Measurements from ENCODE around the gene CFAP43. TPM values are rescaled to one million over a fixed set of nuclear protein-coding genes. Genes with fewer than 3 reads are reported as not detected.

CFAP43 gene
- total and polyA plus RNA-seq, 2 donors (not counting 1 experiment from before 2014, with no cell fraction given): under 0.01 to 0.10 TPM

DNA sequence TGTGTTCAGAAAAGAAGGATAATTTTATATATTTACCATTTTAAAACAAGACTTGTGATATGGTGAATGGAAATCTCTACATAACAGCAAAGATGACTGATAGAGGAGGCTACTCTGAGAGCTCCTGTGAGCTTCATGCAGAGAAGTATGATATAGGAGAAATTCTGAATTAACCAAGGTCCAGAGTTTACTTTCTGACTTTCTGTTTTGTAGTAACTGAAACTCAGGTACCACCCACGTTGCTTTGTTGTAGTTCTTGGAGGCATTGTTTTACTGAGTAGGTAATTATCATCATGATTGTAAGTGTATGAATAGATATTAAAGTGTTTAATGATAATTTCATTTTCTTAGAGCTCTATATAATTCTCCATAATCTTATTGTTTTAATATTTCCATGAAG, 128.2 kb downstream of the CFAP43 start:
- no peaks in the 10 kb centered on the region for H3K27me3 ChIP-seq (ENCODE audit: control insufficient read depth, insufficient read depth, low read length)
- TF ChIP-seq, protein P1, sequence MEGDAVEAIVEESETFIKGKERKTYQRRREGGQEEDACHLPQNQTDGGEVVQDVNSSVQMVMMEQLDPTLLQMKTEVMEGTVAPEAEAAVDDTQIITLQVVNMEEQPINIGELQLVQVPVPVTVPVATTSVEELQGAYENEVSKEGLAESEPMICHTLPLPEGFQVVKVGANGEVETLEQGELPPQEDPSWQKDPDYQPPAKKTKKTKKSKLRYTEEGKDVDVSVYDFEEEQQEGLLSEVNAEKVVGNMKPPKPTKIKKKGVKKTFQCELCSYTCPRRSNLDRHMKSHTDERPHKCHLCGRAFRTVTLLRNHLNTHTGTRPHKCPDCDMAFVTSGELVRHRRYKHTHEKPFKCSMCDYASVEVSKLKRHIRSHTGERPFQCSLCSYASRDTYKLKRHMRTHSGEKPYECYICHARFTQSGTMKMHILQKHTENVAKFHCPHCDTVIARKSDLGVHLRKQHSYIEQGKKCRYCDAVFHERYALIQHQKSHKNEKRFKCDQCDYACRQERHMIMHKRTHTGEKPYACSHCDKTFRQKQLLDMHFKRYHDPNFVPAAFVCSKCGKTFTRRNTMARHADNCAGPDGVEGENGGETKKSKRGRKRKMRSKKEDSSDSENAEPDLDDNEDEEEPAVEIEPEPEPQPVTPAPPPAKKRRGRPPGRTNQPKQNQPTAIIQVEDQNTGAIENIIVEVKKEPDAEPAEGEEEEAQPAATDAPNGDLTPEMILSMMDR (conservative IDR thresholded peaks at IDR 0.05 in 1 of 2, IDR thresholded peaks at IDR 0.05 in 1 of 2; ENCODE audit: low read depth in 1 of 2, low read length in 2 of 2): no peak
- TF ChIP-seq EZH2 (IDR thresholded peaks at IDR 0.05; ENCODE audit: low read length, missing control alignments): no peak
- H3K79me2 ChIP-seq (ENCODE audit: control insufficient read depth, insufficient read depth, low read length): no peaks in the 10 kb centered on the region
- H3K9me3 ChIP-seq (ENCODE audit: control insufficient read depth, insufficient read depth, low read depth, low read length): no peaks in the 10 kb centered on the region
- H2AFZ ChIP-seq (ENCODE audit: low read length): no peak overlapping the region
- H3K4me1 ChIP-seq (ENCODE audit: control insufficient read depth, extremely low read depth, insufficient read depth, low read length): no peaks in the 10 kb centered on the region
- no peak overlapping the region for H3K4me2 ChIP-seq (ENCODE audit: extremely low read depth, insufficient read depth, low read length)
- no peak overlapping the region for H3K27ac ChIP-seq (ENCODE audit: insufficient read depth, low read length)
- no peaks in the 10 kb centered on the region for H3K36me3 ChIP-seq (ENCODE audit: control insufficient read depth, insufficient read depth, low read length)
- H4K20me1 ChIP-seq (ENCODE audit: control insufficient read depth, extremely low read depth, insufficient read depth, low read length): no peaks in the 10 kb centered on the region
- no peak overlapping the region for H3K4me3 ChIP-seq (replicated peaks in 1 of 4; ENCODE audit: control extremely low read depth in 1 of 4, insufficient read depth in 1 of 4, low read depth in 3 of 4, low read length in 4 of 4)
- H3K9ac ChIP-seq (ENCODE audit: insufficient read depth, low read length): no peak overlapping the region
- no peak for DNase-seq (ENCODE audit: low read depth in 2 of 2)

DNA sequence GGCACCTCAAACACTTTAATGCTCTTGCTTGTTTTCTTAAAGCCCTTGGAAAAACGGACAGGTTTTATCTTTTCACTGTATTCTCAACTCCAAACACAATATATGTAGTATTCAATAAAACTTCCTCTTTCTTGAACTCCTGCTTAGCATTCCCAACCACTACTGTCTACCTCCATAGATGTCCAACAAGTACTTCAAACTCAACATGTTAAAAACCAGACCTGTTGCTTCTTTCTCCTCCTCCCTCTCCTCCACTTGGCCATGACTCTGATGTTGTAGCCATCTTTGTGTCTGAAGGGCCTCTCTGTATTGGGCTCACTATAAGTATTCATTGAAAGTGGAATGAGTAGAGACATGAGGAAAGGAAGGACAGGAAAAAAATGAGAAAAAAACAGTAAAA, 130.3 kb downstream of the CFAP43 start:
- H3K4me3 ChIP-seq (replicated peaks in 1 of 4; ENCODE audit: control extremely low read depth in 1 of 4, insufficient read depth in 1 of 4, low read depth in 3 of 4, low read length in 4 of 4): no peak overlapping the region
- H3K27me3 ChIP-seq (ENCODE audit: control insufficient read depth, insufficient read depth, low read length): no peaks in the 10 kb centered on the region
- no peak overlapping the region for H3K4me2 ChIP-seq (ENCODE audit: extremely low read depth, insufficient read depth, low read length)
- no peak overlapping the region for H3K9ac ChIP-seq (ENCODE audit: insufficient read depth, low read length)
- H2AFZ ChIP-seq (ENCODE audit: low read length): no peak overlapping the region
- H3K36me3 ChIP-seq (ENCODE audit: control insufficient read depth, insufficient read depth, low read length): no peaks in the 10 kb centered on the region
- H3K9me3 ChIP-seq (ENCODE audit: control insufficient read depth, insufficient read depth, low read depth, low read length): no peaks in the 10 kb centered on the region
- no peak overlapping the region for H3K27ac ChIP-seq (ENCODE audit: insufficient read depth, low read length)
- no peak for DNase-seq (ENCODE audit: low read depth in 2 of 2)
- H3K4me1 ChIP-seq (ENCODE audit: control insufficient read depth, extremely low read depth, insufficient read depth, low read length): no peaks in the 10 kb centered on the region
- no peaks in the 10 kb centered on the region for H4K20me1 ChIP-seq (ENCODE audit: control insufficient read depth, extremely low read depth, insufficient read depth, low read length)
- H3K79me2 ChIP-seq (ENCODE audit: control insufficient read depth, insufficient read depth, low read length): no peaks in the 10 kb centered on the region
- TF ChIP-seq, protein P1 (conservative IDR thresholded peaks at IDR 0.05 in 1 of 2, IDR thresholded peaks at IDR 0.05 in 1 of 2; ENCODE audit: low read depth in 1 of 2, low read length in 2 of 2): no peak
- TF ChIP-seq EZH2 (IDR thresholded peaks at IDR 0.05; ENCODE audit: low read length, missing control alignments): no peak

DNA sequence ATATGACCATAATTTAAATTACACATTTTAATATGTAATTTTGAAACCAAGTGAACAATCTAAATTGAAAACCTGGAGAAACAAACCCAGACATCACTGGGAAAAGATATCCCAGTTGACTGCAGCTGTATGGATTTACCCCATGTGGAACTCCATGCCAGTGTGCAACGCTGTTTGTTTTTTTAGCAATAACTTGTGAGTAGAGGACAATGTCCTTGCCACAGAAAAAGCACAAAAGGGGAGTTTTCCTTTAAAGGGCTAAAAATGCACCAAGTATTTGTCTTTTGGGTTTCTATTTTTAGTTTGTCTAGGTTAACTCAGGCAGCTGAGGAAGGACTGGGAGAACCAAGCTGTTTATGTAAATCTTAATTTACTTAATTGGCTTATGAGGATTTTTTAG, 131.4 kb downstream of the CFAP43 start:
- TF ChIP-seq EZH2 (IDR thresholded peaks at IDR 0.05; ENCODE audit: low read length, missing control alignments): no peak
- TF ChIP-seq, protein P1 (conservative IDR thresholded peaks at IDR 0.05 in 1 of 2, IDR thresholded peaks at IDR 0.05 in 1 of 2; ENCODE audit: low read depth in 1 of 2, low read length in 2 of 2): no peak
- Histone ChIP-seq H3K4me2 (ENCODE audit: extremely low read depth, insufficient read depth, low read length) (no peak overlapping the region), H3K36me3 (ENCODE audit: control insufficient read depth, insufficient read depth, low read length) (no peaks in the 10 kb centered on the region), H3K27me3 (ENCODE audit: control insufficient read depth, insufficient read depth, low read length) (no peaks in the 10 kb centered on the region), H3K27ac (ENCODE audit: insufficient read depth, low read length) (no peak overlapping the region), H4K20me1 (ENCODE audit: control insufficient read depth, extremely low read depth, insufficient read depth, low read length) (no peaks in the 10 kb centered on the region), H3K9ac (ENCODE audit: insufficient read depth, low read length) (no peak overlapping the region), H3K4me3 (replicated peaks in 1 of 4; ENCODE audit: control extremely low read depth in 1 of 4, insufficient read depth in 1 of 4, low read depth in 3 of 4, low read length in 4 of 4) (no peak overlapping the region), H3K9me3 (ENCODE audit: control insufficient read depth, insufficient read depth, low read depth, low read length) (no peaks in the 10 kb centered on the region), H3K4me1 (ENCODE audit: control insufficient read depth, extremely low read depth, insufficient read depth, low read length) (no peaks in the 10 kb centered on the region), H2AFZ (ENCODE audit: low read length) (no peak overlapping the region), H3K79me2 (ENCODE audit: control insufficient read depth, insufficient read depth, low read length) (no peaks in the 10 kb centered on the region)
- DNase-seq (ENCODE audit: low read depth in 2 of 2): no peak

All from fibroblast of lung (primary cell).